ENCODE results near the gene PPM1L. TPM values are rescaled to one million over a fixed set of nuclear protein-coding genes. Genes with fewer than 3 reads are reported as not detected.
A peak's percentile ranks its signal among the peaks of the same experiment; 100 is the strongest.

The PPM1L gene
- total RNA-seq, 1 donor from 2014 or later = 11.3 TPM

- ATAC-seq = peak; percentile 72
Observed at GRCh38 chr3:161104561-161105551, 348.8 kb downstream of the PPM1L start, which contains the start of gene B3GALNT1. Gene B3GALNT1, minus strand, starts transcription at chr3:161105349. Its CDS starts 18,595 bp downstream, at chr3:161086754.

GRCh38 chr3:161107311-161107710 lies 351.3 kb downstream of the PPM1L start:
- peak; percentile 48 for ATAC-seq

- peak; percentile 43 for ATAC-seq
Observed at GRCh38 chr3:161108840-161109239, 352.8 kb downstream of the PPM1L start.

- no peak for ATAC-seq
Observed at GRCh38 chr3:161117646-161118045, 361.6 kb downstream of the PPM1L start.

DNA sequence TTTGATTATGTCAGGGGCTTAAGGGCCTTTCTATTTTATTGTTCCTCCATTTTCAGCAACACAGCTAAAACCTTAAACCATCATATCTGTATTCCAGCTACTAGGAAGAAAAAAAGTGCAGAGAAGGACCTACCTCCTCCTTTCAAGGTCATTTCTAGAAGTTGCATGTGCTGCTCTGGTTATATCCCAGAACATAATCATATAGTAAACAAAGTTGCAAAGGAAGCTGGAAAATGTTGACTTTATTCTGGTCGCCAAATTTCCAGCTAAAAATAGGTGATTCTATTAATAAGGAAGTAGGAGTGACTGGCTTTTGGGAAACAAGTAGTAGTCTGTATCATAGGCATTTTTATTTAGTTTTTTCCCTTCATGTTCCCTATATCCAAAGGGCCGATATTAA lies 370.5 kb downstream of the PPM1L start:
- no peak for ATAC-seq

Other genes starting within 250 kb of the PPM1L start
- gene KPNA4, start 190.7 kb upstream of the PPM1L start, total RNA-seq = 41.7 TPM
- gene ARL14, start 79.1 kb upstream of the PPM1L start, total RNA-seq = 0.32 TPM